GM12891 (cell line): ENCODE measurements around the gene FYB1.

Experiments used
- PAX5 ChIP-seq: IDR thresholded peaks from 2 replicates; pipeline ENCODE4 v1.6.1; 2011; ENCODE audit warnings: low read length, moderate library complexity, mild to moderate bottlenecking; ENCODE audit not compliant: insufficient read depth, severe bottlenecking
- POLR2A ChIP-seq: IDR thresholded peaks from 2 replicates; pipeline ENCODE4 v1.6.1; 2011; ENCODE audit warnings: low read depth, low read length, control low read depth
- POLR2AphosphoS5 ChIP-seq: IDR thresholded peaks from 2 replicates; pipeline ENCODE4 v1.6.1; 2011; ENCODE audit warnings: low read depth, low read length, control low read depth
- POU2F2 ChIP-seq: IDR thresholded peaks from 2 replicates; pipeline ENCODE4 v1.6.1; 2011; ENCODE audit warnings: low read depth, mild to moderate bottlenecking, control low read depth, low read length, moderate library complexity
- SPI1 ChIP-seq: IDR thresholded peaks from 2 replicates; pipeline ENCODE4 v1.6.1; 2011; ENCODE audit warnings: low read depth, low read length, control low read depth

DNA sequence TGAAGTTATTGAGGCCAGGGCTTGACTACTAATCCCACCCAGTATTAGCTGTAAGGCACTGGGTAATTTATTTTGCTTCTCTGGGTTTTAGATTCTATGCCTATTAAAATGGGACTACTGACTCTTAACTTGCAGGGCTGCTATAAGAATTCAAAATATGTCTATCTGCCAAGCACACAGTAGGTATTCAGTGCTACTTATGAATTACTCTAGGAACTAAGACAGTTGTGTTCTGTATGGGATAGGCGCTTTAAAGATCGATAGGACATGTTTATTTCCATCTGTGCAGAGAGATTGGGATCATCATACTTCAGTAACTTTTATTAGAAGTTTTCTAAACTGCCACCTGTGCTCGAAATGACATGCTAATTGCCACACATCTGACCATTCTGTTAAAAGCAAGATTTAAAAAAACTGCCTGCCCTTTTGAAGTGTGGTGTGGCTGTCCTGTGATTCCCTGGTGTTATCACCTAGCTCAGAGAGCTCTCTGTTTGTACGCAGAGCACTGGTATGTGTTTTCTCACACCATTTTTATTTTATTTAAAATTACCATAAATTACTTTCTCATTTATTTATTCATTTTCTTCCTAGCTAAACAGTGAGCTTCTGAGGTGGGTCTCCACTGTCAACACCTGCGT is 58.7 kb downstream of the FYB1 start:
- TF ChIP-seq POLR2AphosphoS5 (no peak), POLR2A (no peak), SPI1 (no peak), PAX5 (no peak), POU2F2 (no peak)
